ENCODE results near the gene PLCL1.
A peak's percentile ranks its signal among the peaks of the same experiment; 100 is the strongest.

The PLCL1 gene

DNA sequence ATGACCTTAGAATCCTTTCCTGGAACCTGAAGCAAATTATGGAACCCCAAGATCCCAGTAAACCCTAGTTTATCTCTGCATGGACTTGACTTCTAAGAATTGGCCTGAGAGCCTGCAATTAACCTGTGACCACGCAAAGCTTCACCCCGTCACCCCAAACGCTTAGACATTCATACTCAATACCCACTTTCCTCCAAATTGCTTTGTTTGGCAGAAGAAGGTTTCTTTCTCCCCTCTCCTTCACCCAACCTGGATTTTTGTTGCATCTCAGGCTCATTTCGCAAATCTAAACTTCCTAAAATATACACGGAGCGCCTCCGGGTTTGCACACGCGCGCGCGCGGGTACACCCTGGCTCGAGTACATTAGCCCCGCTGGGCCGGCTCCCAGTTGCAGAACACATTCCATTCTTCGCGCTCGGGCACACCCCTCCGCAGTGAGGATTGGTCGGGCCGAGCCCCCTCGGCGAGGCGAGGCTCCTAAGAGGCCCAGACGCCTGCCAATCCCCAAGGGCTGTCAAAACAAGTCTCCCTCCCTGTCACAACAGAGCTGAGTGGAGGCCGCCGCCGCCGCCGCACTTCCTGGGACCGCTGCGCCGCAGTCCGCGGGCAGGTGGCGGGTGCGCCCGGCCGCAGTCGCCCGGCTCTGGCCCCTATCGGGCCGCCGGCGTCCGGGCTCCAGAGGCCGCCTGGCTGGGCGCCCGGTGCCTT, at the start of gene PLCL1:
Gene PLCL1 (plus strand): TSS at position 545 of the 709 bp plus-strand sequence.
- peak; percentile 91 for DNase-seq

- no peak for DNase-seq
Observed at GRCh38 chr2:197759013-197759412, 45.4 kb upstream of the PLCL1 start.

- DNase-seq = no peak
Observed at GRCh38 chr2:197759625-197760292, 44.6 kb upstream of the PLCL1 start.

DNA sequence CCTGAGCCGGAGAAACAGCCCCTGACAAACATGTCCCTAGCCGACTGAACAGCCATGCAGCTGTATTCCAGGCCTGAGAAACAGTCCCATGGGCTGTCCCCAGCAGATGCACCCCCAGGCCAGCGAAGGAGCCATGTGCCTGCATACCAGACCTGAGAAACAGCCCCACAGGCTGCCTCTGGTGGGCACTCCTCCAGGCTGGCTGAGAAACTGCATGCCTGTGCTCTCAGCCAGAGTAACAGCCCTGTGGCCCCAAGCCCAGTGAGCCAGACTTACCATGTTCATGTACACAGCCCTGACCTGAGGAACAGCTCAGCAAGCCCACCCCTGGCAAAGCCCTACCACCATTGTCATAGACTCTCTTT, 44.1 kb upstream of the PLCL1 start:
- no peak for DNase-seq

GRCh38 chr2:197777823-197778407, 26.5 kb upstream of the PLCL1 start:
- DNase-seq = peak; percentile 69

DNA sequence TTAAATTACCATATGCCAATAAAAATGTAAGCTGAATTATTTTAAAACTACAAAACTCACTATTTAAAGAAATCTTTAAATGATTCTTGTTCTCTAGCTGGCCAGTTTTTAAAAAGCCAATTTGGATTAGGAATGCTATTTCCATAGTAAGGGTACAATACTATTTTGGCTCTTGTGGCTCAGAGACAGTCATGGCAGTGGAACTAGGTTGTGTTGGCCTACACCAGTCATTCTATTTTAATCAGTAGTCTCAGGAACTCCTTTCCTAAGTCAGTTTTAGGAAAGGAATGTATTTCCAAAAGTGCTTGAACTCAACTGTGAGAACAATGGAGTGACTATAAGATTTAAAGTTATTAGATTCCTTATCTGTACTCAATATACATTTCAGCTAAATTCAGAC, 25.1 kb upstream of the PLCL1 start:
- no peak for DNase-seq

DNA sequence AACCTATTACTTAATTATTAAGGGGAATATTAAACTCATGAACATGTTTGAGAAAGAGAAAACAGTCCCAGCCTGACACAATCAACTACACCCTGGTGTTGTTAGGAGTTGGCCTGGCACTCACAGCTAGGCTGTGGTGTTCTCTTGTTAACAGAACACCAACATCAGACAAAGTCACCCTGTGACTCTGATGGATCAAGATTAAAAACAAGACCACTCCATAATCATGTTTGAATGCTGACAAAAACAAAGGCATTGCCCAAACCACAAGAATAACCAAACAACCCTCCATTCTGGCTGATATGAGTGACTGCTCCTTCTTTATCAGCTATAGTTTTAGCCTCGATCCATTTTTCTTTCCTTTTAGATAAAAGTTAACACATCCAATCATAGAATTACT, 22.3 kb upstream of the PLCL1 start:
- peak; percentile 86 for DNase-seq

GRCh38 chr2:197784956-197785941, 19.1 kb upstream of the PLCL1 start, which contains the start of gene BOLL:
BOLL (minus strand) TSS chr2:197785319; CDS start chr2:197781850, 3,469 bp downstream.
- no peak for DNase-seq

DNA sequence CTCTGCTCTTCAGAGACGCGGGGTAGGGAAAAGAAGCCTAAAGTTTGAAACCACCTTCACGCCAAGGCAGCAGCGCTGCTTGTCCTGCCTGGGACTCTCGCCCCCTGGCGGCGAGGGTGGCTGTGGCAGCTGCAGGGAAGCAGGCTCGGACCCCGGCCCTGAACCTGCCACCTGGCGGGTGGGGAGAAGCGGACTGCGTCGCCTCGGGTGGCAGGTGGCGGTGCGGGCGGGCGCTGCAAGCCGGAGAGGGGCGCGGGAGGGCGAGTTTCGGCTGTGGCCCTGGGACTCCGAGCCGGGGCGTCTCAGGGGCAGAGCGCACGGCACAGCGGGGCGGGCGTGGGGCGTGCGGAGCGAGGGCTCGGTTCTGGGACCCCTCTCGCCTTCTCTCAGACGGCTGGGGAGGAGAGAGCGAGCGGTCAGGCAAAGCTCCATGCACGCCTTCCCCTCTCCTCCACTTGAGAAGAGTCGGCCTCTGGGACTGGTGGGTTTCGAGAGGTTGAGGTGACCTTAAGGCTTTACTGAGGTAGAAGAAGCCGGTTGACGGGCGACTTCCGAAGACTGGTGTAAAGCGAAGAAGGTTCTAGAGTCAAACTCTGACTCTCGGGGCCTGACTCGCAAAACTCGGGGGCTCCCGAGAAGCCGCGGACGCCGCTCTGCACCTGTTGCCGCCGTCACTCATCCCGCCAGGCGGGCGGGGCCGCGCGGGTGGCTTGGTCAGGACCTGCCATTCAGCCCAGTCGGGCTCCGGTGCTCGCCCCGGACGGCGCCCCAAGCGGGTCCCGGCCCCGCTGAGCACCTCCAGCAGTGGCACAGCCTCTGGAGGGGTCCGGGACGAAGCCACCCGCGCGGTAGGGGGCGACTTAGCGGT, 18.1 kb upstream of the PLCL1 start:
- peak; percentile 50 for DNase-seq

DNA sequence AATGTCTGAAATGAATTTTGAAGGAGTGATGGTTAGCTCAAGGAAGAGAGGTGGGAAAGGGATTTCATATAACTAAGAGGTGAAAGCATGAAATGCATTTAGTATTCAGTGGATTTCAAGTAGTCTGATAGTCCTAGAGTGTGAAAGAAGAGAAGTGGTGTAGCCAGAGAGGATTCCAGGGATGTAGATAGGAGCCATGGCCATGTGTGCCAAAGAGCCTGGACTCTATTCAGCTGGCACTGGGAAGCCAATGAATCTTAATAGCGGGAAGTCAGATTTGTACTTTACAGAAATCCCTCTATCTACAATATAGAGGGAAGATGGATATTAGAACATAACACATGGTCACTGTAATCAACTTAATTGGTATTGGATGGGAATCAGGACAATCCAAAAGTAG, 10.9 kb upstream of the PLCL1 start:
- DNase-seq = no peak

DNA sequence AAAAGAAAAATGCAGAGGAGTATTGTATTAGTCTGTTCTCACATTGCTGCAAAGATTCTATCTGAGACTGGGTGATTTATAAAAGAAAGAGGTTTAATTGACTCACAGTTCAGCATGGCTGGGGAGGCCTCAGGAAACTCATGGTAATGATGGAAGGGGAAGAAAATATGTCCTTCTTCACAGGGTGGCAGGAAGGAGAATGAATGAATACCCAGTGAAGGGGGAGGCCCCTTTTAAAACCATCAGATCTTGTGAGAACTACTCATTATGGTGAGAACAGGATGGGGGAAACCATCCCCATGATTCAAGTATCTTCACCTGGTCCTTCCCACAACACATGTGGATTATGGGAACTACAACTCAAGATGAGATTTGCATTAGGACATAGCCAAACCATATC, 9.1 kb upstream of the PLCL1 start:
- DNase-seq = no peak

DNA sequence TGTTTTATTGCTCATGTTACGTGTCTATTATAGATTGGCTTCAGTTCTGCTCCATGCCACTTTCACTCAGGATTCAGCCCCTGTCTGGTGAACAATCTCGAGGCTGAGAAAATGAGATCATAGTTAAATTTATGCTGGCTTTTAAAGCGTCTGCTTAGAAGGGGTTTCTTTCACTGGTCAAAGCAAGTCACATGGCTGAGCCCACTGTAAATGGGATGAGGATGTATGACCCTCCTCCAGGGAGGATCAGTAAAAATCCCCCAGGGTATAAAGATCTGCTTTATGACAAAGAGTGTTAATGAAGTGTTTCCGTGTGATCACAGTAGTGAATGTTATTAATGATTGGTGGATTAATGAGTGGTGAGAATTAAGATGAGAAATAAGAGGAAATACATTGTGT, 6.2 kb upstream of the PLCL1 start:
- DNase-seq = no peak

DNA sequence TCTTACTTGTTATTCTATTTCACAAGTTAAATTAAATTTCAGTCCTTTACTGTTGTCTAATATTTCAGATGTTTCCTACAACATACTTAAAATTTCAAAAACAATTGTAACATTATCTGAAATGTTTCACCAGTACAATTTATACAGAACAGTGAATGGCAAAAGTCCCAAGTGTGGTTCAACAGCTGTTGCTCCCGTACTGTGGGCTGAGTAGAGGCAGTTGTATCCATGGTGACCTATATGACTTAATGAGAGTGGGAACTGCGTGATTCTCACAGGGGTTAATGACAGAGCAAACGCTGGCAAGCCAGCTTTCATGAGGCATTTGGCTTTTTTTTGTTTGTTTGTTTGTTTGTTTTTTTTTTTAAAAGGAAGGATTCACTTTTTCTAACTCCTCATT, 5.3 kb upstream of the PLCL1 start:
- no peak for DNase-seq

DNA sequence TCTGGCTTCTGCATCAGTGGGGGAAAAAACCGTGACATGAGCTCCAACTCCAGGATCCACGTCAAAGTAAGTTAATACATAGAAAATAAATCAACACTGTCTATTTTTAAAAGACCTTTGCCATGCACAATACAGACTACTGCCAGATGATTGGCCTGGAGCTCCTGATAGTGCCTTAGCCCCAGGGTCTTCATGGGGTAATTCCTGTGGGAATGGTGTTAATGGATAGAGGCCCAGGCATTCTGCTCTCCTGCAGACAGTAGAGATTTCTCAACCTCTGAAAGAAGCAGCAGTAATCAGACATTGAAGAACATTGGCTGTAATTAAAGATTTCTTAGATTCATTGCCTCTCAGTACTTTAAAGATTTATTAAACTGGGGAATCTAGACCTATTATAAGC, 4.3 kb upstream of the PLCL1 start:
- no peak for DNase-seq

GRCh38 chr2:197801033-197801432, 3.4 kb upstream of the PLCL1 start:
- DNase-seq = no peak

DNA sequence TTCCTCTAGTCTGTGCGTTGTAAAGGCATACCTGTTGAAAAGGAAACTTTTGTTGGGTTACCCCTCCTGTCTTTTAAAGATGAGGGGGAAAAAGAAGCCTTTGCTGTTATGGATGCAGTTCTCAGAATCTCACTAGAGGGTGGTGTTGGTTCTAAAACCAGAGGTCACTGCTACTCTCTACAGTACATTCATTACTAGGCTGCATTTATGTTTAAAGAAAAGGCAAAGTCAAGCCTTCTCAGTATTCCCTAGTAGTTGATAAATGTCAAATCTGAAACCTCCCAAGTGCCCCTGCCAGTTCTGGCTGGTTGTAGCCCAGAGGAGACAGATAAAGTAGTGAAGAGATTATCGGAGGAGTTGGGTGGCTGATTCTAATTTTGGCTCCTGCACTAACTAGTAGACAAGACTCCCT, 1.4 kb upstream of the PLCL1 start:
- peak; percentile 62 for DNase-seq

DNA sequence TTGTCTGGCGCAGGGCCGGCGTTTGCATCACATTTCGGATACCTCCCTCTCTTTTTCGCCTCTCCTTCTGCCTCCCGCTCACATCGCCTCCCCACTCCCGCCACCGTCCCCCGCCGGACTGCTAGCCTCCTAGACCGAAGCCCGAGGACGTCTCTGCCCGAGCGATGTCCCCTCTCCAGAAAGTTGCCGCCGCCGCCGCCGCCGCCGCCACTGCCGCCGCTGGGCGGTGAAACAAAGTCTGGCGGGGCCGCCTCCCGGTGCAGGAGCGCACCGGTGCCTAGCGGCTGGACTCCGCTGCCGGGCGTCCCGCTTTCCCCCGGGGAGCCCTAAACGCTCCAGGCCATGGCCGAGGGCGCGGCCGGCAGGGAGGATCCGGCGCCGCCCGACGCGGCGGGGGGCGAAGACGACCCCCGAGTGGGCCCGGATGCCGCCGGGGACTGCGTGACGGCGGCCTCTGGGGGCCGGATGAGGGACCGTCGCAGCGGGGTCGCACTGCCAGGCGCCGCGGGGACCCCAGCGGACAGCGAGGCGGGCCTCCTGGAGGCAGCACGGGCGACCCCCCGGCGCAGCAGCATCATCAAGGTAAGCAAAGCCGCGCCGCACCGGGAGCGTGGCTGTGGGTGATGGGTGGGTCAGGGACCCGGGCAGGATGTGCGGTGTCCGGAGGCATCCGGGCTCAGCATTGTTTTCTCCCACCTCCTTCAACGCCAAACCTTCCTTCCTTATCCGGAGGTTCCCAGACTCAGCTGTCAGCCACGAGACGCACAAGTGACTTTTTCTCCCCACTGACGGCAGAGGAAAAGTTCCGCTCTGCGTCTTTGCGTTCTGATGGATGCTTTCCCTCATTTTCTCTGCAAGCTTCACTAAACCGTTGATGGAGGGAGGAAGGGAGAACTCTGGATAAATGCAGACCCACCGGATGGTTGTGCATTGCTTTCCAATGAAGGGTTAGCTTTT, 643 bp downstream of the PLCL1 start:
- no peak for DNase-seq

DNA sequence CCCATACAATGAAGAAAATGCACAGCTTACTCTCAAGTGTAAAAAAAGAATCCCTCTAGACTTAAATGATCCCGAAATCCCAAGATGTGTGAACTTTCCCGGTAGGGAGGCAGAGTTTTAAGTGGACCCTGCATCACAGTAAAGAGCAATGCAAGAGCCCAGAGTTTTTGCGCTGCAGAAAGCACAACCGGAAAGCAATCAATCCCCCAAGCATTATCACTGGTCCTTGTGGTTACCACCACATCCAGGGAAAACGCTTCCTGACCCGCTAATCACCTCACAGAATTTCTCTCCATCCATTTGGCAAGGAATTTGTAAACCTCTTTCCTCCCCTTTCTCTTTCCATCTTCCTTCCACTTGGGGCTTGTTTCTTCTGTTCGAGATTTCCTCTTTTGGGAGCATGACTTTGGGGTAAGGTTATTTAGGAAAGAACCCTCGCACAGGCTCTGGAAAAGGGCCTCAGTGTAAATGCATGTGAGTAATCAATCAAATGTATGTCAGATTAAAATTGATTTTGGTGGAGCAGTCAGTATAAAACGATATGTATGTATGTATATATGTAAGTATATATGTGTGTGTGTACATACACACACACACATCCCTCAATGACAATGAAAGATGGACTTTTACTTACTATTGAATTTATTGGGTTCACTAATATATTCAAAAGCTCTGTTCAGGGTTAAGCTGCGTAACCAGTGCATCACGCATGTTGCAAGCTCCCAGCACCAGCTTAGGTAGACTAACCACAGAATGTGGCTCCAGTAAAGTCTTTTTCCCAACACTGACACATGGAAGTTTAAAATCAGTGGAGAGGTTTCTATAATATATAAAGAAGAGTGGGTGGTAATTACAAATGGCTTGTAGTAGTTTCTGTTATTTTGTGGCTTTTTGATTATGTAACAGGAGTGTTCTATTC, 1.6 kb downstream of the PLCL1 start:
- no peak for DNase-seq

DNA sequence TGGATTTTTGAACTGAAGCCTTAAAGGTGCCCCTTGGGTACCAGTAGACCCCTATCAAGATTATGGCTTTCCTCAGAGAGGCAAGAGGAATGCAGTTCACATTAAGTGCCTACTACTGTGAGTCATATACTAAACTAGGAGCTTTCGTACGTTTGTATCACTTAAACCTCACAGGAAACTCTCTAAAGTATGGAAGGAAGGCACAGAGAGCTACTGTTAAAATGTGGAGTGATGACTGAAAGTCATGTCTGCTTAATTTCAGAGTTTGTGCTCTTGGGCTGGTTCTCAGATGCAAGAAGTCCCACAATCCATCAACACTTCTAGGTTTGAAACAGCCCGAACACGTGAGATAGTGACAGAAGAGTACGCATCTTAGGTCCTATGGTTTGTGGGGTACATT, 4.7 kb downstream of the PLCL1 start:
- no peak for DNase-seq

DNA sequence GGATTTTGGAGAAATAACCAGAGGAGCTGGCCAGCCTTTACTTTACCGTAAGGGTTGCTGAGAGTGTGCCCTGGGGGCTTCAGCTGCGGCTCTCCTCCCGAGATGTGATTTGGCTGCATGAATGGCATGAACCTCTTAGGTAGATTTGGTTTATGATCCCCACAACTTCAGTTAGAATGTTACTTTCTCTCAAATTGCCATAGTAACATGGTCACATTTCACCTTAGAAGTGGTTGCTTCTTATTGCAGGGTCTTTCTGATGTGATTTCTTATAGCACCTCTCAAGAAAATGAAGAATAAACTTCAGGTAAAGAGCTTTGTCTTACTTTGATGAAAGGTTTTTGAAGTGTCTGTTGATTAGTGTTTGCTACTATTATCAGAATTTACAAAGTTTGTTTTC, 5.6 kb downstream of the PLCL1 start:
- DNase-seq = no peak
